ENCODE measurements around the gene HDAC4. TPM values are rescaled to one million over a fixed set of nuclear protein-coding genes. Genes with fewer than 3 reads are reported as not detected.

HDAC4 gene
- polyA plus RNA-seq, 1 donor (not counting 4 experiments of a cell fraction or from before 2014, with no cell fraction given) = 2.9 TPM

DNA sequence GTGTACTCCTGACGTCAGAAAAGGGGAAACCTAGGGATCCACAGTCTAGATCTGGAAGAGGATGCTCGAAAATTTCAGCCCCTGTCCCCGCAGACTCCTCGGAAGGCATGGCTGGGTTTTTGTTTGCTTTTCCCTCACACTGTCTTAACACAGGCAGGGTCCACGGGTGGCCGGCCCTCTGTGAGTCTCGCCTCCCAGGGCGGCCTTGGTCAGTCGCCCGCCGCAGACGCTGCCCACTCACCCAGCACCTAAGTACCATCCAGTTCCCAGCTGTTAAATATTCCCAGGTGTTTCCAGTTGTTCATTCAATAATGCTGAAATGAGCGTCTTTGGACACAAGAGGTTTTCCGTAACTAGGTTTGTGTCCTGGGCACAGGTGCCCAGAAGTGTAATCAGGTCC, 359.8 kb downstream of the HDAC4 start:
- H3K9ac ChIP-seq (ENCODE audit: control insufficient read depth, extremely low read depth, insufficient read depth, low read length) = no peak overlapping the region
- no peak for TF ChIP-seq EZH2 (IDR thresholded peaks at IDR 0.05; ENCODE audit: low read length)
- TF ChIP-seq, protein P1, sequence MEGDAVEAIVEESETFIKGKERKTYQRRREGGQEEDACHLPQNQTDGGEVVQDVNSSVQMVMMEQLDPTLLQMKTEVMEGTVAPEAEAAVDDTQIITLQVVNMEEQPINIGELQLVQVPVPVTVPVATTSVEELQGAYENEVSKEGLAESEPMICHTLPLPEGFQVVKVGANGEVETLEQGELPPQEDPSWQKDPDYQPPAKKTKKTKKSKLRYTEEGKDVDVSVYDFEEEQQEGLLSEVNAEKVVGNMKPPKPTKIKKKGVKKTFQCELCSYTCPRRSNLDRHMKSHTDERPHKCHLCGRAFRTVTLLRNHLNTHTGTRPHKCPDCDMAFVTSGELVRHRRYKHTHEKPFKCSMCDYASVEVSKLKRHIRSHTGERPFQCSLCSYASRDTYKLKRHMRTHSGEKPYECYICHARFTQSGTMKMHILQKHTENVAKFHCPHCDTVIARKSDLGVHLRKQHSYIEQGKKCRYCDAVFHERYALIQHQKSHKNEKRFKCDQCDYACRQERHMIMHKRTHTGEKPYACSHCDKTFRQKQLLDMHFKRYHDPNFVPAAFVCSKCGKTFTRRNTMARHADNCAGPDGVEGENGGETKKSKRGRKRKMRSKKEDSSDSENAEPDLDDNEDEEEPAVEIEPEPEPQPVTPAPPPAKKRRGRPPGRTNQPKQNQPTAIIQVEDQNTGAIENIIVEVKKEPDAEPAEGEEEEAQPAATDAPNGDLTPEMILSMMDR (optimal IDR thresholded peaks at IDR 0.05 in 1 of 3, IDR thresholded peaks at IDR 0.05 in 1 of 3, conservative IDR thresholded peaks at IDR 0.05 in 1 of 3; ENCODE audit: extremely low read depth in 1 of 3, insufficient read depth in 2 of 3, low read length in 3 of 3) = no peak
- dilution Hi-C loops (cut with MboI; ENCODE audit: extremely low pct_ligation_motif_present, low sequenced_read_pairs) = no loop called here
- no peaks in the 10 kb centered on the region for H3K36me3 ChIP-seq (ENCODE audit: control insufficient read depth in 2 of 2, extremely low read depth in 1 of 2, insufficient read depth in 2 of 2, low read length in 2 of 2)
- peaks cover 7% of the 10 kb centered on the region for H3K27me3 ChIP-seq (ENCODE audit: control insufficient read depth, extremely low read depth, insufficient read depth, low read length)
- H3K4me1 ChIP-seq (ENCODE audit: control insufficient read depth, extremely low read depth, insufficient read depth, low read length) = no peaks in the 10 kb centered on the region
- no peaks in the 10 kb centered on the region for H3K9me1 ChIP-seq (ENCODE audit: control insufficient read depth, extremely low read depth, insufficient read depth, low read length)
- DNase-seq (ENCODE audit: low read depth, low spot score) (no peak), FAIRE-seq (no peak)
- H3K27ac ChIP-seq (ENCODE audit: control insufficient read depth, insufficient read depth, low read length) = no peak overlapping the region
- H3K4me2 ChIP-seq (ENCODE audit: control insufficient read depth, extremely low read depth, insufficient read depth, low read depth, low read length) = no peak overlapping the region
- H2AFZ ChIP-seq (ENCODE audit: control insufficient read depth, low read length) = no peak overlapping the region
- no peaks in the 10 kb centered on the region for H3K9me3 ChIP-seq (ENCODE audit: control insufficient read depth, low read depth, low read length)
- H3K4me3 ChIP-seq (ENCODE audit: control insufficient read depth in 2 of 3, extremely low read depth in 1 of 3, insufficient read depth in 2 of 3, low read depth in 1 of 3, low read length in 3 of 3) = no peak overlapping the region
- peaks cover 2% of the 10 kb centered on the region for H4K20me1 ChIP-seq (ENCODE audit: control insufficient read depth, extremely low read depth, insufficient read depth, low read length)
- H3K79me2 ChIP-seq (ENCODE audit: control insufficient read depth, insufficient read depth, low read length) = no peaks in the 10 kb centered on the region

DNA sequence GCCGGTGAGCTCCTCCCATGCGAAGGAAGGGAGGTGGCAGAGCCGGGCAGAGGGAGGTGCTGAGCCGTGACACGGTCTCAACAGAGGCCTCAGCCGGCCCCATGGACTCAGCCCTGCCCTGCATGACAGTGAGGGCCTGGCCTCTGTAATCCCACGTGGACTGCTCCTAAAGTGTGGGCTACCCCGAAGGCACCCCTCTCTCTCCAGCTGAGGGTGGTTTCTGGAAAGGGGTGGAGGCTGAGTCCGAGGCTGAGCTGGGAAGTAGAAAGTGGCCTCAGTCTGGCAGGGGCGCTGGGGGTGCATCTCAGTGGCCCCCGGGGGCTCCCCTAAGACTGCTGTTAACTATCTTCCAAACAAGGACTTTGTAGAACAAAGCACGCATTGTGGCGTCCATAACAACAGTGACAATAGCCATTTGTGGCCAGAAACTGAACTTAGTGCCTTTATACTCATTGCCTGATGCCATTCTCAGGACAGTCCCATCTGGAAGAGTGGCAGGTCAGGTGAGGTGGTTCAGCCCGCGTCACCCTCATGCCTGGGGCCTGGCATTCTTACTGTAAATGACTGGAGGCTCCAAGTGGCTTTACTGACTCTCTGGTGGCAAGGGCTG, 360.6 kb downstream of the HDAC4 start:
- dilution Hi-C loops (cut with MboI; ENCODE audit: extremely low pct_ligation_motif_present, low sequenced_read_pairs) = no loop called here
- Histone ChIP-seq H3K36me3 (ENCODE audit: control insufficient read depth in 2 of 2, extremely low read depth in 1 of 2, insufficient read depth in 2 of 2, low read length in 2 of 2) (no peaks in the 10 kb centered on the region), H4K20me1 (ENCODE audit: control insufficient read depth, extremely low read depth, insufficient read depth, low read length) (peaks cover 2% of the 10 kb centered on the region), H3K79me2 (ENCODE audit: control insufficient read depth, insufficient read depth, low read length) (no peaks in the 10 kb centered on the region), H3K9me1 (ENCODE audit: control insufficient read depth, extremely low read depth, insufficient read depth, low read length) (no peaks in the 10 kb centered on the region), H3K4me3 (ENCODE audit: control insufficient read depth in 2 of 3, extremely low read depth in 1 of 3, insufficient read depth in 2 of 3, low read depth in 1 of 3, low read length in 3 of 3) (no peak overlapping the region), H3K27me3 (ENCODE audit: control insufficient read depth, extremely low read depth, insufficient read depth, low read length) (peaks cover 7% of the 10 kb centered on the region), H3K27ac (ENCODE audit: control insufficient read depth, insufficient read depth, low read length) (no peak overlapping the region), H3K4me1 (ENCODE audit: control insufficient read depth, extremely low read depth, insufficient read depth, low read length) (no peaks in the 10 kb centered on the region), H3K9ac (ENCODE audit: control insufficient read depth, extremely low read depth, insufficient read depth, low read length) (no peak overlapping the region), H3K9me3 (ENCODE audit: control insufficient read depth, low read depth, low read length) (no peaks in the 10 kb centered on the region), H3K4me2 (ENCODE audit: control insufficient read depth, extremely low read depth, insufficient read depth, low read depth, low read length) (no peak overlapping the region), H2AFZ (ENCODE audit: control insufficient read depth, low read length) (no peak overlapping the region)
- TF ChIP-seq, protein P1 (optimal IDR thresholded peaks at IDR 0.05 in 1 of 3, IDR thresholded peaks at IDR 0.05 in 1 of 3, conservative IDR thresholded peaks at IDR 0.05 in 1 of 3; ENCODE audit: extremely low read depth in 1 of 3, insufficient read depth in 2 of 3, low read length in 3 of 3) = no peak
- TF ChIP-seq EZH2 (IDR thresholded peaks at IDR 0.05; ENCODE audit: low read length) = no peak
- DNase-seq (ENCODE audit: low read depth, low spot score) = no peak
- FAIRE-seq = no peak
